Ishikawa (cell line): ENCODE data around the gene ASTN2.

Experiments
- CEBPB ChIP-seq: IDR thresholded peaks from 2 replicates; pipeline ENCODE4 v1.6.1; 2012
- TAF1 ChIP-seq: IDR thresholded peaks from 2 replicates; pipeline ENCODE4 v1.6.1; 2012; ENCODE audit warnings: low read depth, mild to moderate bottlenecking
- TF ChIP-seq, protein P1 (sequence below): IDR thresholded peaks from 2 replicates; pipeline ENCODE4 v1.6.1; 2012; ENCODE audit warnings: low read depth, mild to moderate bottlenecking

DNA sequence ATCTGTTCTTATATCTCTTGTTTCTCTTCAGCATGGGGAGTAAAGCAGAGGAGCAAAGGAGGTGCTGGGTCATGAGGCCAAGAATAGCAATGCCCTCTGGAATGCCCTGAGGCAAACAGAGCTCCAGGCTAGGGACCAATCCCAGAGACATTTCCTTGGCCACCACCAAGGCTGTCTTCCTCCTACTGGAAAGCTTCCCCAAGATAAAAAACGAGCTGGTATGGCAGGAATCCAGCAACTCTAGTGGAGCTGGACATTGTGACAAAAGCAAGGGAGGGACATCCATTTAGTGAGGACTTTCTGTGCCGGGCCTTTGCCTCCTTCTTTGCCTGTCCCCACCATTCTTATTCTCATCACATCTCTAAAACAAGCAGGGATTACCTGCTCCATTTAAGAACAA is 161.6 kb downstream of the ASTN2 start:
- no peak for TF ChIP-seq CEBPB
- TF ChIP-seq, protein P1, sequence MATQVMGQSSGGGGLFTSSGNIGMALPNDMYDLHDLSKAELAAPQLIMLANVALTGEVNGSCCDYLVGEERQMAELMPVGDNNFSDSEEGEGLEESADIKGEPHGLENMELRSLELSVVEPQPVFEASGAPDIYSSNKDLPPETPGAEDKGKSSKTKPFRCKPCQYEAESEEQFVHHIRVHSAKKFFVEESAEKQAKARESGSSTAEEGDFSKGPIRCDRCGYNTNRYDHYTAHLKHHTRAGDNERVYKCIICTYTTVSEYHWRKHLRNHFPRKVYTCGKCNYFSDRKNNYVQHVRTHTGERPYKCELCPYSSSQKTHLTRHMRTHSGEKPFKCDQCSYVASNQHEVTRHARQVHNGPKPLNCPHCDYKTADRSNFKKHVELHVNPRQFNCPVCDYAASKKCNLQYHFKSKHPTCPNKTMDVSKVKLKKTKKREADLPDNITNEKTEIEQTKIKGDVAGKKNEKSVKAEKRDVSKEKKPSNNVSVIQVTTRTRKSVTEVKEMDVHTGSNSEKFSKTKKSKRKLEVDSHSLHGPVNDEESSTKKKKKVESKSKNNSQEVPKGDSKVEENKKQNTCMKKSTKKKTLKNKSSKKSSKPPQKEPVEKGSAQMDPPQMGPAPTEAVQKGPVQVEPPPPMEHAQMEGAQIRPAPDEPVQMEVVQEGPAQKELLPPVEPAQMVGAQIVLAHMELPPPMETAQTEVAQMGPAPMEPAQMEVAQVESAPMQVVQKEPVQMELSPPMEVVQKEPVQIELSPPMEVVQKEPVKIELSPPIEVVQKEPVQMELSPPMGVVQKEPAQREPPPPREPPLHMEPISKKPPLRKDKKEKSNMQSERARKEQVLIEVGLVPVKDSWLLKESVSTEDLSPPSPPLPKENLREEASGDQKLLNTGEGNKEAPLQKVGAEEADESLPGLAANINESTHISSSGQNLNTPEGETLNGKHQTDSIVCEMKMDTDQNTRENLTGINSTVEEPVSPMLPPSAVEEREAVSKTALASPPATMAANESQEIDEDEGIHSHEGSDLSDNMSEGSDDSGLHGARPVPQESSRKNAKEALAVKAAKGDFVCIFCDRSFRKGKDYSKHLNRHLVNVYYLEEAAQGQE: no peak
- TF ChIP-seq TAF1: no peak
